GM13977 (cell line): ENCODE measurements around the gene PSMD12.
"Not testable (repeated sequence)": the region's sequence is repeated elsewhere in the genome, so short reads cannot be mapped to it uniquely, and the experiment has no call there.

Experiments used
- DNase-seq: peaks from one replicate; pipeline ENCODE4 v3.0.0; 2012; ENCODE audit warnings: low spot score
- in situ Hi-C: fragments of 300-500 bp; cut with MboI; formaldehyde crosslinking; loops from one replicate; pipeline ENCODE4 v1.12.0; 2022; ENCODE audit warnings: low sequenced_read_pairs, low pct_unique_long_range_greater_than_20kb, mixed read lengths, inconsistent platforms; ENCODE audit not compliant: unreplicated experiment
- TF ChIP-seq, protein P1 (sequence below): IDR thresholded peaks from 2 replicates; pipeline ENCODE4 v1.5.1; 2012; ENCODE audit warnings: mild to moderate bottlenecking, control low read depth; ENCODE audit not compliant: insufficient read depth; ENCODE audit errors: extremely low read depth, missing control alignments

PSMD12 gene

DNA sequence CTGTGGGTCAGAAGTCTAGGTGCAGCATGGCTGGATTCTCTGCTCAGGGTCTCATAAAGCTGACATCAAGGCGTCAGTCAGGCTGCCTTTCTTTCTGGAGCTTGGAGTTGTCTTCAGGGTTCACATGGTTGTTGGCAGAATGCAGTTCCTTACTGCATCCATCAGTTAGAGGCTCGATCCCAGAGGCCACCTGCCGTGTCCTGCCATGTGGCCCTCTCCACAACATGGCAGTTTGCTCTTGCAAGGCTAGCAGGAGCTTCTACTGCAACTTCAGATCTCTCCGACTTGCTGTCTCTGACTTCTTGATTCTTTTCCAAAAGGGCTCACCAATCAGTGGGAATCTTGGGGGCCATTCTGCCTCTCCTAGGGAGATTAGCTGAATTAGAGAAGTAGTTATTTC lies 22.6 kb upstream of the PSMD12 start:
- TF ChIP-seq, protein P1, sequence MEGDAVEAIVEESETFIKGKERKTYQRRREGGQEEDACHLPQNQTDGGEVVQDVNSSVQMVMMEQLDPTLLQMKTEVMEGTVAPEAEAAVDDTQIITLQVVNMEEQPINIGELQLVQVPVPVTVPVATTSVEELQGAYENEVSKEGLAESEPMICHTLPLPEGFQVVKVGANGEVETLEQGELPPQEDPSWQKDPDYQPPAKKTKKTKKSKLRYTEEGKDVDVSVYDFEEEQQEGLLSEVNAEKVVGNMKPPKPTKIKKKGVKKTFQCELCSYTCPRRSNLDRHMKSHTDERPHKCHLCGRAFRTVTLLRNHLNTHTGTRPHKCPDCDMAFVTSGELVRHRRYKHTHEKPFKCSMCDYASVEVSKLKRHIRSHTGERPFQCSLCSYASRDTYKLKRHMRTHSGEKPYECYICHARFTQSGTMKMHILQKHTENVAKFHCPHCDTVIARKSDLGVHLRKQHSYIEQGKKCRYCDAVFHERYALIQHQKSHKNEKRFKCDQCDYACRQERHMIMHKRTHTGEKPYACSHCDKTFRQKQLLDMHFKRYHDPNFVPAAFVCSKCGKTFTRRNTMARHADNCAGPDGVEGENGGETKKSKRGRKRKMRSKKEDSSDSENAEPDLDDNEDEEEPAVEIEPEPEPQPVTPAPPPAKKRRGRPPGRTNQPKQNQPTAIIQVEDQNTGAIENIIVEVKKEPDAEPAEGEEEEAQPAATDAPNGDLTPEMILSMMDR = no peak
- no peak for DNase-seq
- in situ Hi-C loops = loop anchor here (5.0 kb wide), 1 partner anchor 78 kb away; no protein-coding TSS in a partner anchor

DNA sequence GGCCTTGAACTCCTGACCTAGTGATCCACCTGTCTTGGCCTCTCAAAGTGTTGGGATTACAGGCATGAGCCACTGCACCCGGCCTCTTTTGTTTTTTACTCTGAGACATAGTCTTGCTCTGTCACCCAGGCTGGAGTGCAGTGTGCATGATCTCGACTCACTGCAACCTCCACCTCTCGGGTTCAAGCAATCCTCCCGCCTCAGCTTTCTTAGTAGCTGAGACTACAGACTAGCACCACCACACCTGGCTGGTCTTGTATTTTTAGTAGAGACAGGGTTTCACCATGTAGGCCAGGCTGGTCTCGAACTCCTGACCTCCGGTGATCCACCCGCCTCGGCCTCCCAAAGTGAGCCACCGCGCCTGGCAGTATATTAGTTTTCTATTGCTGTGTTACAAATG lies 22.2 kb upstream of the PSMD12 start:
- in situ Hi-C loops = loop anchor here (5.0 kb wide), 1 partner anchor 79 kb away; no protein-coding TSS in a partner anchor
- DNase-seq = not testable (repeated sequence)

DNA sequence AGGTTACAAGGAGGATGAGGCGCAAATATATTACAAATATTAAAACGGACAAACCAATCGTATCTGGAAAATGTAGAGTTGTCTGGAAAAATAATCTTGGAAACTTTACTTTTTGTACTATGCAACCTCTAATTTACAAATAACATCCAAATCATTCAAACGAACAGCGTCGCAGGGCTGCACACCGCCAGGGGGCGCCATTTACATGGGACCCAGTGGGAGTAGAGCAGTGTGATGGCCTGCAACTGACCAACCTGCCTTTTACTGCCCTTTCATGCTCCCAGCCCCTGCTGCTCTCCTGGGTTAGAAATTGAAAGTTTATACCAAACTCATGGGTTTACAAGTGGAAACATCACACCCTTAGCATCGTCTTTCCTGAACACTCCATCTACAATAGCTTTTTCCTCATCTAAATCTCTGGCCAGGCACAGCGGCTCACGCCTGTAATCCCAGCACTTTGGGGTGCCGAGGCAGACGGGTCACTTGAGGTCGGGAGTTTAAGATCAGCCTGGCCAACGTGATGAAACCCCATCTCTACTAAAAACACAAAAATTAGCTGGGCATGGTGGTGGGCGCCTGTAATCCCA lies 20.7 kb upstream of the PSMD12 start:
- DNase-seq = peak; percentile 43
- TF ChIP-seq, protein P1 = peak; percentile 84
- in situ Hi-C loops = loop anchor here (5.0 kb wide), 1 partner anchor 80 kb away; no protein-coding TSS in a partner anchor

DNA sequence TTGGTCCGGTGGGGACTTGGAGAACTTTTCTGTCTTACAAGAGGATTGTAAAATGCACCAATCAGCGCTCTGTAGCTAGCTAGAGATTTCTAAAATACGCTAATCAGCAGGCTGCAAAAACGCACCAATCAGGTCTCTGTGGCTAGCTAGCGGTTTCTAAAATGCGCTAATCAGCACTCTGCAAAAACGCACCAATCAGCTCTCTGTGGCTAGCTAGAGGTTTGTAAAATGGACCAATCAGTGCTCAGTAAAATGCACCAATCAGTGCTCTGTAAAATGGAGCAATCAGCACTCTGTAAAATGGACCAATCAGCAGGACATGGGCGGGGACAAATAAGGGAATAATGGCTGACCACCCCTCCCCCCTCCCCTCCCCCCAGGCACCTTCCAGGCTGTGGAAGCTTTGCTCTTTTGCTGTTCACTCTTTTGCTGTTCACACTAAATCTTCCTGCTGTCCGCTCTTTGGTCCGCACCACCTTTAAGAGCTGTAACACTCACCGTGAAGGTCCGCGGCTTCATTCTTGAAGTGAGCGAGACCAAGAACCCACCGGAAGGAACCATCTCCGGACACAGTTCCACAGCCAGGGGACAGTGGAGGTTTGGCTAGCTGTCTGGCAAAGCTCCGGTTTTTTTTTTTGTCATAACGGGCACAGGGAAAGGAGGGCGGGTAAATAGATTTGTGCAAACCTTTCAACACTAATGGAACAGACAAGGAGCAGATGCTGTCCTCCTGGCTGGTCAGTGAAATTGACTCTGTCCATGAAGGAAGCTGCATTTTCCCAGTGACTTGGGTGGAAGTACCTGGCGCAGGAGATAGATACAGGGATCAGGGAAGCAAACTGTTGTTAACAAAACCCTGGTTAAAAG lies 19.0 kb upstream of the PSMD12 start:
- no peak for DNase-seq
- in situ Hi-C loops = loop anchor here (5.0 kb wide), 1 partner anchor 82 kb away; no protein-coding TSS in a partner anchor

DNA sequence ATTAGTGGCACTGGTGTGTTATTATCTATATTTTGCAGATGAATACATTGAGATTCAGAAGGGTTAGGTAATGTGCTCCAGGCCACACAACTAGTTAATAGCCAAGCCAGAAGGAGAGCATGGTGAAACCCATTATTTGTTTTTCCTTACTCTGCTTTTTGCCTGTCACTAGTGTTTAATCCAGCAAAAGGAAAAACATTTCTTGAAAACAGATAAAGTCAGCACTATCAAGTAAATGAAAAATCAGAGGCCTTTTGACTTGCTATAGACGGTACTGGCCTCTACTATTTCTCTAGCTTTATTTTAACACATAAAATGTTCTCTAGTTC lies 15.5 kb upstream of the PSMD12 start:
- DNase-seq = no peak
- in situ Hi-C loops = no loop called here
- TF ChIP-seq, protein P1 = no peak

More for the DNA sequence above, 19.0 kb upstream of the PSMD12 start:
- TF ChIP-seq, protein P1 = no peak

DNA sequence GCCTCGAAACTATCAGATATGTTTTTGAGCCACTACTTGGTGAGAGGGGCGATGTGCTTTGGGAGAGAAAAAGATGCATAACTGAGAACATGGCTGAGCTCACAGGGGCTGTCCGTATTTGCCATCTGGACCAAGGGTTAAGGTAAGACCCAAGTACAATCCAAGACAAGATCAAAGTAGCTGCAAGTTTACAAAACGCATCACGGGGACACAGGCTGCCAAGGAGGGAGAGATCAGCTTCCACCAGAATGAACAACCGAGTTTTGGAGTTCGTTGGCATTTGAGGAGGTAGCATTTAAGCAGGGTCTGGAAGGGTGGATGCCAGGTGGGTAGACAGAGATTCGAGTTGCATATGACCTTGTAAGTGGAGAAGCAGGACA lies 12.9 kb upstream of the PSMD12 start:
- DNase-seq = no peak
- in situ Hi-C loops = loop anchor here (10.0 kb wide), 1 partner anchor 306 kb away; no protein-coding TSS in a partner anchor
- TF ChIP-seq, protein P1 = no peak
